ENCODE measurements around the gene STXBP5. TPM values are rescaled to one million over a fixed set of nuclear protein-coding genes. Genes with fewer than 3 reads are reported as not detected.

The STXBP5 gene
- total and polyA plus RNA-seq, 2 experiments from 2014 or later = 4.9 to 49.9 TPM

DNA sequence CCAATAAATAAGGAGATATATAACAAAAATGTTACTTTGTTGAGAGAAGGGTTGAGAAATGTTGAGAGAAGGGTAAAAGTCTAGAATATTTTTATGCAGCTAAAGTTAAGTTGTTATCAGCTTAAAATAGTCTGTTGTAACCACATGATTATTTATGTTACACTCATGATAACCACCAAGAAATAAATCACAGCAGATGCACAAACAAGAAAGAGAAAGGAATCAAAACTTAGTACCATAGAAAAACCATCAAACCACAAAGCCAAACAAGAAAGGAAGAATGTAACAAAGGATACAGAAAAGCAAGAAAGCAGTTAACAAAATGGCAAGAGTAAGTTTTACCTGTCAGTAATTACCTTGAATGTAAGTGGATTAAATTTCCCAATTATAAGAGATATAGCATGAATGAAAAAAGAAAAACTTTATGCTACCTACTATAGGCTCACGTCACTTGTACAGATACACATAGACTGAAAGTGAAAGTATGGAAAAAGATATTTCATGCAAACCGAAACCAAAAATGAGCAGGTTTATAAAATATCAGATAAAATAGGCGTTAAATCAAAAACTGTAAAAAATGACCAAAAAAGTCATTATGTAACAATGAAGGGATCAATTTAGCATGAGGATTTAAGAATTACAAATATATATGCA, 93.6 kb downstream of the STXBP5 start:
- WGBS, 2 experiments (ENCODE audit: low coverage in 1 of 2, low lambda C conversion rate in 2 of 2, missing lambda C conversion rate in 2 of 2) = 100% methylated on average over 3 of the region's 3 CpGs
- H3K79me2 ChIP-seq (ENCODE audit: insufficient read depth) = peaks cover 6% of the 10 kb centered on the region; the same call in 1 of the 2 replicates
- no peak for DNase-seq
- H3F3A ChIP-seq (ENCODE audit: insufficient read depth) = no peaks in the 10 kb centered on the region
- peaks cover 38% of the 10 kb centered on the region for H3K36me3 ChIP-seq (ENCODE audit: low read depth)
- H3K9me3 ChIP-seq (ENCODE audit: low read depth) = no peaks in the 10 kb centered on the region
- H3K4me2 ChIP-seq (ENCODE audit: unreplicated experiment) = no peak overlapping the region
- H3K27ac ChIP-seq = no peak overlapping the region
- H3K4me1 ChIP-seq (ENCODE audit: insufficient read depth) = no peaks in the 10 kb centered on the region
- no peaks in the 10 kb centered on the region for H3K9me2 ChIP-seq (ENCODE audit: insufficient read depth)
- H4K20me1 ChIP-seq (ENCODE audit: insufficient read depth) = no peaks in the 10 kb centered on the region
- TF ChIP-seq EZH2phosphoT487 (IDR thresholded peaks at IDR 0.05; ENCODE audit: insufficient read depth, low read depth) = no peak
- no peak for TF ChIP-seq EZH2 (IDR thresholded peaks at IDR 0.05; ENCODE audit: insufficient read depth, poor library complexity, severe bottlenecking)
- no peak overlapping the region for H3K9ac ChIP-seq
- H2AFZ ChIP-seq = no peak overlapping the region
- H3K4me3 ChIP-seq = no peak overlapping the region
- in situ Hi-C loops (cut with MboI) = no loop called here
- H3K27me3 ChIP-seq (replicated peaks; ENCODE audit: insufficient read depth) = no peaks in the 10 kb centered on the region

DNA sequence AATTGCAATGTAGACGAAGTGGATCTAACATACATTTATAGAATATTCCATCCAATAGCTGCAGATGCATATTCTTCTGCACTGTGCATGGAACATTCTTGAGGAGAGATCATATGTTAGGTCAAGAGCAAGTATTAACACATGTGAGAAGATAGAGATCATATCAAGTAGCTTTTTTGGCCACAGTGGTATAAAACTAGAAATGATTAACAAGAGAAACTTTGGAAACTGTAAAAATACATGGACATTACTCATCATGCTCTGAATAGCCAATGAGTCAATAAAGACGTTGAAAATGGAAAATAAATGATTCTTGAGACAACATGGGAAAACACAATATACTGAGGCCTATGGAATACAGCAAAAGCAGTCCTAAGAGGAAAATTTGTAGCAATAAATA, 94.2 kb downstream of the STXBP5 start:
- TF ChIP-seq EZH2phosphoT487 (IDR thresholded peaks at IDR 0.05; ENCODE audit: insufficient read depth, low read depth) (no peak), EZH2 (IDR thresholded peaks at IDR 0.05; ENCODE audit: insufficient read depth, poor library complexity, severe bottlenecking) (no peak)

GRCh38 chr6:147299035-147299434, 94.8 kb downstream of the STXBP5 start:
- Histone ChIP-seq H3K27ac (no peak overlapping the region), H3F3A (ENCODE audit: insufficient read depth) (no peaks in the 10 kb centered on the region), H3K79me2 (ENCODE audit: insufficient read depth) (peaks cover 2% of the 10 kb centered on the region; the same call in 1 of the 2 replicates), H3K27me3 (replicated peaks; ENCODE audit: insufficient read depth) (no peaks in the 10 kb centered on the region), H2AFZ (no peak overlapping the region), H3K36me3 (ENCODE audit: low read depth) (peaks cover 46% of the 10 kb centered on the region), H3K4me3 (no peak overlapping the region), H3K9me3 (ENCODE audit: low read depth) (no peaks in the 10 kb centered on the region), H3K9ac (no peak overlapping the region), H4K20me1 (ENCODE audit: insufficient read depth) (no peaks in the 10 kb centered on the region), H3K4me1 (ENCODE audit: insufficient read depth) (no peaks in the 10 kb centered on the region), H3K9me2 (ENCODE audit: insufficient read depth) (no peaks in the 10 kb centered on the region), H3K4me2 (ENCODE audit: unreplicated experiment) (no peak overlapping the region)
- WGBS, 2 experiments (ENCODE audit: low coverage in 1 of 2, low lambda C conversion rate in 2 of 2, missing lambda C conversion rate in 2 of 2) = 96 to 100% methylated on average over 3 of the region's 3 CpGs
- no peak for DNase-seq
- in situ Hi-C loops (cut with MboI) = no loop called here
- TF ChIP-seq EZH2phosphoT487 (IDR thresholded peaks at IDR 0.05; ENCODE audit: insufficient read depth, low read depth) (no peak), EZH2 (IDR thresholded peaks at IDR 0.05; ENCODE audit: insufficient read depth, poor library complexity, severe bottlenecking) (no peak)

More for the DNA sequence above, 94.2 kb downstream of the STXBP5 start:
- Histone ChIP-seq H4K20me1 (ENCODE audit: insufficient read depth) (no peaks in the 10 kb centered on the region), H3K4me3 (no peak overlapping the region), H3K4me1 (ENCODE audit: insufficient read depth) (no peaks in the 10 kb centered on the region), H3K9me3 (ENCODE audit: low read depth) (no peaks in the 10 kb centered on the region), H2AFZ (no peak overlapping the region), H3K36me3 (ENCODE audit: low read depth) (peaks cover 42% of the 10 kb centered on the region), H3F3A (ENCODE audit: insufficient read depth) (no peaks in the 10 kb centered on the region), H3K27me3 (replicated peaks; ENCODE audit: insufficient read depth) (no peaks in the 10 kb centered on the region), H3K79me2 (ENCODE audit: insufficient read depth) (peaks cover 6% of the 10 kb centered on the region; the same call in 1 of the 2 replicates), H3K27ac (no peak overlapping the region), H3K9me2 (ENCODE audit: insufficient read depth) (no peaks in the 10 kb centered on the region), H3K9ac (no peak overlapping the region), H3K4me2 (ENCODE audit: unreplicated experiment) (no peak overlapping the region)
- DNase-seq = peak; percentile 21
- in situ Hi-C loops (cut with MboI) = no loop called here
- WGBS, 2 experiments (ENCODE audit: low coverage in 1 of 2, low lambda C conversion rate in 2 of 2, missing lambda C conversion rate in 2 of 2) = 57 to 63% methylated on average over 2 of the region's 2 CpGs

DNA sequence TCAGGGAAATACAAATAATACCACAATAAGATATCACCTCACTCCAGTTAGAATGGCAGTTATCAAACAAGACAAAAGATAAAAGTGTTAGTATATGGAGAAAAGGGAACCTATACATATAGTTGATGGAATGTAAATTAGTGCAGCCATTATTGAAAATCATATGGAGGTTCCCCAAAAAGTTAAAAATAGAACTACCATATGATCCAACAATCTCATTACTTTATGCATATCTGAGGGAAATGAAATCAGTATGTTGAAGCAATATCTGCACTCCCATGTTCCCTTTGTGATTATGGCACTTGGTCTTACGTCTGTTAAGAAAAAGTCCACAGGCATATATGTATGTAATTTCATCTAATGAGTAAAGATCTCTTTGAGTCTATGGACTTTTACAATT, 96.9 kb downstream of the STXBP5 start:
- no peaks in the 10 kb centered on the region for H4K20me1 ChIP-seq (ENCODE audit: insufficient read depth)
- H3K4me1 ChIP-seq (ENCODE audit: insufficient read depth) = no peaks in the 10 kb centered on the region
- TF ChIP-seq EZH2 (IDR thresholded peaks at IDR 0.05; ENCODE audit: insufficient read depth, poor library complexity, severe bottlenecking) (no peak), EZH2phosphoT487 (IDR thresholded peaks at IDR 0.05; ENCODE audit: insufficient read depth, low read depth) (no peak)
- H3K9ac ChIP-seq = no peak overlapping the region
- H3K36me3 ChIP-seq (ENCODE audit: low read depth) = peaks cover 45% of the 10 kb centered on the region
- in situ Hi-C loops (cut with MboI) = no loop called here
- no peak overlapping the region for H3K4me2 ChIP-seq (ENCODE audit: unreplicated experiment)
- no peak for DNase-seq
- WGBS, 2 experiments (ENCODE audit: low coverage in 1 of 2, low lambda C conversion rate in 2 of 2, missing lambda C conversion rate in 2 of 2) = 100% methylated on average over 1 of the region's 1 CpG
- H3K27ac ChIP-seq = no peak overlapping the region
- no peaks in the 10 kb centered on the region for H3K9me3 ChIP-seq (ENCODE audit: low read depth)
- H3K4me3 ChIP-seq = no peak overlapping the region
- no peak overlapping the region for H2AFZ ChIP-seq
- no peaks in the 10 kb centered on the region for H3K79me2 ChIP-seq (ENCODE audit: insufficient read depth)
- H3K27me3 ChIP-seq (replicated peaks; ENCODE audit: insufficient read depth) = no peaks in the 10 kb centered on the region
- H3F3A ChIP-seq (ENCODE audit: insufficient read depth) = no peaks in the 10 kb centered on the region
- no peaks in the 10 kb centered on the region for H3K9me2 ChIP-seq (ENCODE audit: insufficient read depth)

Data from GM23248 (cell line).